ENCODE measurements around the gene FGGY.

GRCh38 chr1:59733443-59734141 is 436.7 kb downstream of the FGGY start:
- TF ChIP-seq POLR2A (IDR thresholded peaks at IDR 0.05) (peak in 1 of 2 donors; percentile 7), CTCF (IDR thresholded peaks at IDR 0.05) (no peak)

All from uterus (tissue), 2 donors.